Ascending aorta (tissue), 2 donors: ENCODE measurements around the gene EMSY. TPM values are rescaled to one million over a fixed set of nuclear protein-coding genes. Genes with fewer than 3 reads are reported as not detected.

Experiments used
- DNase-seq, 2 donors: peaks; one replicate each; pipeline ENCODE4 v3.0.0-alpha.2; 2019; ENCODE audit warnings: low spot score in 2 of 2
- H3K27ac ChIP-seq, 2 donors: fragments of 200-600 bp; sonication (generic); one replicate each; pipeline ENCODE4 v1.5.1; 2016 to 2017; ENCODE audit warnings: mild to moderate bottlenecking in 1 of 2
- H3K27me3 ChIP-seq: fragments of 200-600 bp; sonication (generic); one replicate; pipeline ENCODE4 v1.5.1; 2017
- H3K36me3 ChIP-seq, 2 donors: fragments of 200-600 bp; sonication (generic); one replicate each; pipeline ENCODE4 v1.5.1; 2016
- H3K4me1 ChIP-seq, 2 donors: fragments of 200-600 bp; sonication (generic); one replicate each; pipeline ENCODE4 v1.5.1; 2016 to 2017; ENCODE audit warnings: mild to moderate bottlenecking in 1 of 2
- H3K4me3 ChIP-seq, 2 donors: fragments of 200-600 bp; sonication (generic); one replicate each; pipeline ENCODE4 v1.5.1; 2016 to 2017; ENCODE audit warnings: mild to moderate bottlenecking in 1 of 2
- H3K9me3 ChIP-seq, 2 donors: fragments of 200-600 bp; sonication (generic); one replicate each; pipeline ENCODE4 v1.5.1; 2016
- CTCF ChIP-seq, 3 experiments: fragments of 200-600 bp in 2 of 3; fragments of 450-650 bp in 1 of 3; sonication (generic) in 2 of 3; IDR thresholded peaks; one replicate each; pipeline ENCODE4 v1.5.1; 2016 to 2019; ENCODE audit warnings: antibody characterized with exemption in 3 of 3, mild to moderate bottlenecking in 1 of 3, moderate library complexity in 1 of 3
- intact Hi-C: fragments of 100-400 bp; cut with DNase I; formaldehyde crosslinking; loops from one replicate; pipeline ENCODE4 v1.15.1; 2023
- total RNA-seq: library from RNA; depleted of rRNA; stranded (reverse); fragments of >200 nt; gene quantifications from one replicate; pipeline ENCODE4 v1.1.0, GENCODE V29; 2016

EMSY gene
- total RNA-seq, 1 donor from 2014 or later = 7.5 TPM

- DNase-seq = no peak
- no peak overlapping the region for H3K4me3 ChIP-seq
- no peaks in the 10 kb centered on the region for H3K4me1 ChIP-seq
- no peak for TF ChIP-seq CTCF (IDR thresholded peaks at IDR 0.05)
- H3K27ac ChIP-seq = no peak overlapping the region
- peaks cover 20 to 49% of the 10 kb centered on the region in 2 donors for H3K36me3 ChIP-seq
- intact Hi-C loops = no loop called here
- no peaks in the 10 kb centered on the region for H3K9me3 ChIP-seq
- H3K27me3 ChIP-seq = no peaks in the 10 kb centered on the region
These were observed 24.3 kb downstream of the EMSY start for GRCh38 chr11:76469141-76469540.

- Histone ChIP-seq H3K4me3 (no peak overlapping the region), H3K36me3 (peaks cover 20 to 47% of the 10 kb centered on the region in 2 donors)
- DNase-seq = no peak
These were observed 26.6 kb downstream of the EMSY start for GRCh38 chr11:76471382-76471781.

GRCh38 chr11:76480241-76480640 is 35.4 kb downstream of the EMSY start:
- TF ChIP-seq CTCF (IDR thresholded peaks at IDR 0.05) = no peak
- no peak overlapping the region for H3K27ac ChIP-seq
- H3K27me3 ChIP-seq = no peaks in the 10 kb centered on the region
- DNase-seq = no peak
- H3K36me3 ChIP-seq = peaks cover 11 to 27% of the 10 kb centered on the region in 2 donors
- no peak overlapping the region for H3K4me3 ChIP-seq
- intact Hi-C loops = no loop called here
- no peaks in the 10 kb centered on the region for H3K9me3 ChIP-seq
- no peaks in the 10 kb centered on the region for H3K4me1 ChIP-seq

More at GRCh38 chr11:76471382-76471781, 26.6 kb downstream of the EMSY start:
- Histone ChIP-seq H3K27ac (no peak overlapping the region), H3K27me3 (no peaks in the 10 kb centered on the region), H3K4me1 (no peaks in the 10 kb centered on the region), H3K9me3 (no peaks in the 10 kb centered on the region)
- no peak for TF ChIP-seq CTCF (IDR thresholded peaks at IDR 0.05)
- intact Hi-C loops = no loop called here

- Histone ChIP-seq H3K27ac (no peak overlapping the region), H3K27me3 (no peaks in the 10 kb centered on the region), H3K36me3 (peaks cover 12 to 35% of the 10 kb centered on the region in 2 donors), H3K4me1 (no peaks in the 10 kb centered on the region), H3K9me3 (no peaks in the 10 kb centered on the region), H3K4me3 (no peak overlapping the region)
- DNase-seq = no peak
- no peak for TF ChIP-seq CTCF (IDR thresholded peaks at IDR 0.05)
- intact Hi-C loops = no loop called here
These were observed 46.8 kb downstream of the EMSY start for GRCh38 chr11:76491644-76492043.

GRCh38 chr11:76493040-76493439 is 48.2 kb downstream of the EMSY start:
- no peak for TF ChIP-seq CTCF (IDR thresholded peaks at IDR 0.05)
- intact Hi-C loops = no loop called here
- peak in 1 of 2 donors; percentile 51 for DNase-seq
- Histone ChIP-seq H3K4me3 (no peak overlapping the region), H3K4me1 (no peaks in the 10 kb centered on the region), H3K36me3 (peaks cover 12 to 35% of the 10 kb centered on the region in 2 donors), H3K9me3 (no peaks in the 10 kb centered on the region), H3K27me3 (no peaks in the 10 kb centered on the region), H3K27ac (no peak overlapping the region)
